ENCODE results near the gene CCDC91. TPM values are rescaled to one million over a fixed set of nuclear protein-coding genes. Genes with fewer than 3 reads are reported as not detected.
"Not testable (repeated sequence)": the region's sequence is repeated elsewhere in the genome, so short reads cannot be mapped to it uniquely, and the experiment has no call there.

The CCDC91 gene
- total RNA-seq, 3 donors from 2014 or later = 25.0 to 42.5 (median 27.8) TPM

GRCh38 chr12:28316049-28316448 lies 125.8 kb downstream of the CCDC91 start:
- no peak for TF ChIP-seq CTCF (IDR thresholded peaks at IDR 0.05)
- Histone ChIP-seq H3K36me3 (ENCODE audit: low read depth) (no peaks in the 10 kb centered on the region), H3K4me3 (no peak overlapping the region), H3K4me1 (ENCODE audit: low read depth) (no peaks in the 10 kb centered on the region), H3K9me3 (peaks cover 16% of the 10 kb centered on the region)
- ATAC-seq (no peak), DNase-seq (no peak)
- intact Hi-C loops (cut with DNase I, micrococcal nuclease) = no loop called here

- no peaks in the 10 kb centered on the region for H3K4me1 ChIP-seq (ENCODE audit: low read depth)
- no peak for ATAC-seq
- intact Hi-C loops (cut with DNase I, micrococcal nuclease) = no loop called here
- H3K4me3 ChIP-seq = no peak overlapping the region
- no peak for DNase-seq
- no peaks in the 10 kb centered on the region for H3K36me3 ChIP-seq (ENCODE audit: low read depth)
- no peak for TF ChIP-seq CTCF (IDR thresholded peaks at IDR 0.05)
- H3K9me3 ChIP-seq = peaks cover 16% of the 10 kb centered on the region
Measured at GRCh38 chr12:28318273-28318672, 128.0 kb downstream of the CCDC91 start.

GRCh38 chr12:28320353-28320752 lies 130.1 kb downstream of the CCDC91 start:
- ATAC-seq (no peak), DNase-seq (no peak)
- H3K36me3 ChIP-seq (ENCODE audit: low read depth) = no peaks in the 10 kb centered on the region
- no peak overlapping the region for H3K4me3 ChIP-seq
- no peak for TF ChIP-seq CTCF (IDR thresholded peaks at IDR 0.05)
- peaks cover 13% of the 10 kb centered on the region for H3K9me3 ChIP-seq
- intact Hi-C loops (cut with DNase I, micrococcal nuclease) = no loop called here
- no peaks in the 10 kb centered on the region for H3K4me1 ChIP-seq (ENCODE audit: low read depth)

- intact Hi-C loops (cut with DNase I, micrococcal nuclease) = no loop called here
- DNase-seq (no peak), ATAC-seq (no peak)
- H3K36me3 ChIP-seq (ENCODE audit: low read depth) = no peaks in the 10 kb centered on the region
- H3K4me3 ChIP-seq = no peak overlapping the region
- no peaks in the 10 kb centered on the region for H3K9me3 ChIP-seq
- no peak for TF ChIP-seq CTCF (IDR thresholded peaks at IDR 0.05)
- no peaks in the 10 kb centered on the region for H3K4me1 ChIP-seq (ENCODE audit: low read depth)
Measured at GRCh38 chr12:28327722-28328121, 137.5 kb downstream of the CCDC91 start.

- intact Hi-C loops (cut with DNase I, micrococcal nuclease) = no loop called here
- H3K4me1 ChIP-seq (ENCODE audit: low read depth) = no peaks in the 10 kb centered on the region
- no peak for TF ChIP-seq CTCF (IDR thresholded peaks at IDR 0.05)
- no peak for ATAC-seq
- H3K36me3 ChIP-seq (ENCODE audit: low read depth) = no peaks in the 10 kb centered on the region
- H3K4me3 ChIP-seq = no peak overlapping the region
- DNase-seq = no peak
- H3K9me3 ChIP-seq = no peaks in the 10 kb centered on the region
Measured at GRCh38 chr12:28328967-28329366, 138.7 kb downstream of the CCDC91 start.

- H3K9me3 ChIP-seq; intact Hi-C loops (cut with DNase I, micrococcal nuclease); ATAC-seq; DNase-seq; H3K4me3 ChIP-seq; H3K4me1 ChIP-seq (ENCODE audit: low read depth); H3K36me3 ChIP-seq (ENCODE audit: low read depth): not testable (repeated sequence)
Measured at GRCh38 chr12:28329727-28330126, 139.5 kb downstream of the CCDC91 start.

GRCh38 chr12:28330232-28330631 lies 140.0 kb downstream of the CCDC91 start:
- intact Hi-C loops (cut with DNase I, micrococcal nuclease); ATAC-seq; DNase-seq; H3K36me3 ChIP-seq (ENCODE audit: low read depth); H3K9me3 ChIP-seq; H3K4me1 ChIP-seq (ENCODE audit: low read depth); H3K4me3 ChIP-seq: not testable (repeated sequence)

Data from mucosa of descending colon (tissue), 3 donors.